WTC11 (cell line): ENCODE data around the gene AKT3. TPM values are rescaled to one million over a fixed set of nuclear protein-coding genes. Genes with fewer than 3 reads are reported as not detected.

Experiments
- ATAC-seq: fragments of 200-7000 bp; cut with Tn5 transposase; 2 replicates; pipeline ENCODE4 v1.10.0; 2021; ENCODE audit warnings: mild to moderate bottlenecking, moderate library complexity
- CTCF ChIA-PET: fragments of 300-600 bp; sonication (Branson Sonifier 250); formaldehyde crosslinking; loops from one replicate; lab custom pipeline; 2021; ENCODE audit warnings: antibody characterized with exemption; lab: Charles Lee
- POLR2A ChIA-PET: fragments of 350-600 bp; sonication (Branson Sonifier 250); formaldehyde crosslinking; loops from one replicate; lab custom pipeline; 2021; ENCODE audit warnings: antibody characterized with exemption; lab: Charles Lee
- DNase-seq: peaks from one replicate; pipeline ENCODE4 v3.0.0; 2021; ENCODE audit warnings: low spot score
- H3K27ac Mint-ChIP-seq: 2 replicates; pipeline ENCODE4 v1.8.0; 2021; ENCODE audit warnings: mixed read lengths
- H3K27me3 Mint-ChIP-seq: 2 replicates; pipeline ENCODE4 v1.8.0; 2021; ENCODE audit warnings: low read depth, mild to moderate bottlenecking, moderate library complexity, mixed read lengths
- H3K36me3 Mint-ChIP-seq: 2 replicates; pipeline ENCODE4 v1.8.0; 2021; ENCODE audit warnings: mixed read lengths
- H3K4me1 Mint-ChIP-seq: 2 replicates; pipeline ENCODE4 v1.8.0; 2022; ENCODE audit warnings: mixed read lengths
- H3K4me3 Mint-ChIP-seq: 2 replicates; pipeline ENCODE4 v1.8.0; 2021; ENCODE audit warnings: mild to moderate bottlenecking, moderate library complexity, mixed read lengths
- H3K9me3 Mint-ChIP-seq: 2 replicates; pipeline ENCODE4 v1.8.0; 2021; ENCODE audit warnings: mixed read lengths
- ATF1 ChIP-seq: sonication (generic); formaldehyde crosslinking; IDR thresholded peaks from 2 replicates; pipeline ENCODE4 v1.8.1; 2023; ENCODE audit warnings: mild to moderate bottlenecking, moderate library complexity, missing genetic modification reagents
- CREB1 ChIP-seq: sonication (generic); formaldehyde crosslinking; IDR thresholded peaks from 2 replicates; pipeline ENCODE4 v1.8.0; 2023; ENCODE audit warnings: mild to moderate bottlenecking, missing genetic modification reagents
- CREM ChIP-seq: sonication (generic); formaldehyde crosslinking; IDR thresholded peaks from 2 replicates; pipeline ENCODE4 v1.8.1; 2022; ENCODE audit warnings: mild to moderate bottlenecking, missing genetic modification reagents, moderate library complexity
- ELF4 ChIP-seq: sonication (generic); formaldehyde crosslinking; IDR thresholded peaks from 2 replicates; pipeline ENCODE4 v1.8.1; 2022; ENCODE audit warnings: low read depth, mild to moderate bottlenecking, moderate library complexity, missing genetic modification reagents
- FOXJ3 ChIP-seq: sonication (generic); formaldehyde crosslinking; IDR thresholded peaks from 2 replicates; pipeline ENCODE4 v1.9.0; 2021; ENCODE audit warnings: missing genetic modification reagents, mild to moderate bottlenecking, borderline replicate concordance
- FOXP1 ChIP-seq: sonication (generic); formaldehyde crosslinking; IDR thresholded peaks from 2 replicates; pipeline ENCODE4 v1.8.0; 2022; ENCODE audit warnings: missing genetic modification reagents, mild to moderate bottlenecking, moderate library complexity, borderline replicate concordance
- GABPB1 ChIP-seq: sonication (generic); formaldehyde crosslinking; IDR thresholded peaks from 2 replicates; pipeline ENCODE4 v1.8.1; 2023; ENCODE audit warnings: mild to moderate bottlenecking, missing genetic modification reagents
- GRHL2 ChIP-seq: fragments of 250-450 bp; sonication (Bioruptor Pico); IDR thresholded peaks from 2 replicates; pipeline ENCODE4 v1.8.0; 2022; ENCODE audit warnings: mild to moderate bottlenecking, moderate library complexity; ENCODE audit not compliant: insufficient replicate concordance, severe bottlenecking
- IRF2 ChIP-seq: sonication (generic); formaldehyde crosslinking; IDR thresholded peaks from 2 replicates; pipeline ENCODE4 v1.8.0; 2022; ENCODE audit warnings: low read depth, missing genetic modification reagents, borderline replicate concordance
- JUN ChIP-seq: sonication (generic); formaldehyde crosslinking; IDR thresholded peaks from 2 replicates; pipeline ENCODE4 v1.8.0; 2023; ENCODE audit warnings: mild to moderate bottlenecking, missing genetic modification reagents
- MXD4 ChIP-seq: fragments of 250-450 bp; sonication (Bioruptor Pico); IDR thresholded peaks from 2 replicates; pipeline ENCODE4 v1.8.0; 2021; ENCODE audit warnings: mild to moderate bottlenecking, moderate library complexity, borderline replicate concordance
- NFATC4 ChIP-seq: fragments of 250-450 bp; sonication (Bioruptor Pico); IDR thresholded peaks from 2 replicates; pipeline ENCODE4 v1.9.0; 2021; ENCODE audit warnings: mild to moderate bottlenecking
- OVOL2 ChIP-seq: fragments of 250-450 bp; sonication (Bioruptor Pico); IDR thresholded peaks from 2 replicates; pipeline ENCODE4 v1.9.0; 2021; ENCODE audit warnings: mild to moderate bottlenecking, borderline replicate concordance
- SMAD3 ChIP-seq: sonication (generic); formaldehyde crosslinking; IDR thresholded peaks from 2 replicates; pipeline ENCODE4 v1.8.0; 2022; ENCODE audit warnings: missing genetic modification reagents, mild to moderate bottlenecking, borderline replicate concordance
- SP1 ChIP-seq: sonication (generic); formaldehyde crosslinking; conservative IDR thresholded peaks from 2 replicates; pipeline ENCODE4 v1.8.1; 2022; ENCODE audit warnings: missing genetic modification reagents
- TCF7 ChIP-seq: sonication (generic); formaldehyde crosslinking; IDR thresholded peaks from 2 replicates; pipeline ENCODE4 v1.8.0; 2022; ENCODE audit warnings: mild to moderate bottlenecking, low read depth, missing genetic modification reagents, moderate library complexity
- TEAD4 ChIP-seq: sonication (generic); formaldehyde crosslinking; IDR thresholded peaks from 2 replicates; pipeline ENCODE4 v1.8.0; 2022; ENCODE audit warnings: mild to moderate bottlenecking, missing genetic modification reagents
- TP53 ChIP-seq: sonication (generic); formaldehyde crosslinking; IDR thresholded peaks from 2 replicates; pipeline ENCODE4 v1.8.1; 2023; ENCODE audit warnings: mild to moderate bottlenecking, missing genetic modification reagents
- ZBTB21 ChIP-seq: sonication (generic); formaldehyde crosslinking; IDR thresholded peaks from 2 replicates; pipeline ENCODE4 v1.8.1; 2023; ENCODE audit warnings: mild to moderate bottlenecking, missing genetic modification reagents, borderline replicate concordance
- ZBTB43 ChIP-seq: sonication (generic); formaldehyde crosslinking; IDR thresholded peaks from 2 replicates; pipeline ENCODE4 v1.8.1; 2023; ENCODE audit warnings: mild to moderate bottlenecking, missing genetic modification reagents
- ZNF121 ChIP-seq: sonication (generic); formaldehyde crosslinking; IDR thresholded peaks from 2 replicates; pipeline ENCODE4 v1.8.0; 2023; ENCODE audit warnings: missing genetic modification reagents
- ZNF263 ChIP-seq: sonication (generic); formaldehyde crosslinking; IDR thresholded peaks from 2 replicates; pipeline ENCODE4 v1.8.1; 2022; ENCODE audit warnings: low read depth, mild to moderate bottlenecking, moderate library complexity, missing genetic modification reagents
- ZNF317 ChIP-seq: sonication (generic); formaldehyde crosslinking; IDR thresholded peaks from 2 replicates; pipeline ENCODE4 v1.8.1; 2023; ENCODE audit warnings: low read depth, mild to moderate bottlenecking, moderate library complexity, missing genetic modification reagents, borderline replicate concordance
- ZNF396 ChIP-seq: fragments of 250-450 bp; sonication (Bioruptor Pico); IDR thresholded peaks from 2 replicates; pipeline ENCODE4 v1.8.0; 2021; ENCODE audit warnings: mild to moderate bottlenecking, moderate library complexity, borderline replicate concordance
- ZNF416 ChIP-seq: fragments of 250-450 bp; sonication (Bioruptor Pico); IDR thresholded peaks from 2 replicates; pipeline ENCODE4 v1.9.0; 2021; ENCODE audit warnings: mild to moderate bottlenecking, inconsistent platforms
- total RNA-seq: library from RNA; stranded (reverse); gene quantifications from 3 replicates; pipeline ENCODE4 v1.2.3, GENCODE V29; 2021
- TF ChIP-seq, protein P1 (sequence below): fragments of 250-450 bp; sonication (Bioruptor Pico); IDR thresholded peaks from 2 replicates; pipeline ENCODE4 v2.1.2; 2022; ENCODE audit warnings: mild to moderate bottlenecking, moderate library complexity
- TF ChIP-seq, protein P2 (sequence below): fragments of 250-450 bp; sonication (Bioruptor Pico); IDR thresholded peaks from 2 replicates; pipeline ENCODE4 v1.9.0; 2021; ENCODE audit warnings: mild to moderate bottlenecking, borderline replicate concordance

The AKT3 gene
- total RNA-seq, 1 experiment from 2014 or later: 38.5 TPM

DNA sequence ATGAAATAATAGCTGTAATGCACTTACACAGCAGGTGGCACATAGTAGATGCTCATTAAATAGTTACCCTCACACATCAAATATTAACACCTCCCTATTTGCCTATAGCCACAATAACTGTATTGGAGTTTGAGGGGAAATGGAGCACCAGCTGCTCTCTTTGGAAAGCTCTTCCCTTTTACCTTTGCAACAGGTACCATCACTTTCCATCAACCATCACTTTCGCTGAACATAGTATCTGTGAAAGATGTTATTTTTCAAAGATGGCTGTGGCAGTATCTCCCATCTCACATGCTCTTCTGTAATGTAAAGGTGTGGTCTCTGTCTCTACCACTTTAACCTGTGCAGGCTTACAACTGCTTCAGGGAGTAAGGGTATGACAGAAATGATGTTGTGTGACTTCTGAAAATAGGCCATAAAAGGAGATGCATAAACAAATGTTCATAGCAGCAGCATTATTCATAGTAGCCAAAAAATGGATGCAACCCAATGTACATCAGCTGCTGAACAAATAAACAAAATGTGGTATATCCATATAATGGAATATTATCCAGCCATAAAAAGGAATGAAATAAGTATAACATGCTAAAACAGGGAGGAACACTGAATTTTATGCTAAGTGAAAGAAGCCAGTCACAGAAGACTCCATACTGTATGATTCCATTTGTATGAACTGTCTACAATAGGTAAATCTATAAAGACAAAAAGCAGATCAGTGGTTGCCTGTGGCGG, 288.3 kb downstream of the AKT3 start (continued):
- TF ChIP-seq, protein P1, sequence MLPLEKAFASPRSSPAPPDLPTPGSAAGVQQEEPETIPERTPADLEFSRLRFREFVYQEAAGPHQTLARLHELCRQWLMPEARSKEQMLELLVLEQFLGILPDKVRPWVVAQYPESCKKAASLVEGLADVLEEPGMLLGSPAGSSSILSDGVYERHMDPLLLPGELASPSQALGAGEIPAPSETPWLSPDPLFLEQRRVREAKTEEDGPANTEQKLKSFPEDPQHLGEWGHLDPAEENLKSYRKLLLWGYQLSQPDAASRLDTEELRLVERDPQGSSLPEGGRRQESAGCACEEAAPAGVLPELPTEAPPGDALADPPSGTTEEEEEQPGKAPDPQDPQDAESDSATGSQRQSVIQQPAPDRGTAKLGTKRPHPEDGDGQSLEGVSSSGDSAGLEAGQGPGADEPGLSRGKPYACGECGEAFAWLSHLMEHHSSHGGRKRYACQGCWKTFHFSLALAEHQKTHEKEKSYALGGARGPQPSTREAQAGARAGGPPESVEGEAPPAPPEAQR (CRISPR knock-in tag): no peak
- no peak for TF ChIP-seq ZBTB21 (CRISPR knock-in tag)
- no peak for TF ChIP-seq ZNF263 (CRISPR knock-in tag)
- TF ChIP-seq SMAD3 (CRISPR knock-in tag): no peak
- no peak for TF ChIP-seq SP1 (CRISPR knock-in tag)
- TF ChIP-seq TP53 (CRISPR knock-in tag): no peak
- TF ChIP-seq ZBTB43: no peak
- TF ChIP-seq IRF2: no peak

GRCh38 chr1:243559575-243560162, 290.4 kb downstream of the AKT3 start:
- peaks cover 13% of the 10 kb centered on the region for H3K36me3 Mint-ChIP-seq
- H3K27ac Mint-ChIP-seq: peak overlapping the region; percentile 58; the same call in 1 of the 2 replicates
- ChIA-PET POLR2A (no interaction called here), CTCF (no interaction called here)
- DNase-seq (no peak), ATAC-seq (no peak)
- peaks cover 13% of the 10 kb centered on the region for H3K9me3 Mint-ChIP-seq
- no peak overlapping the region for H3K4me3 Mint-ChIP-seq
- TF ChIP-seq ZNF317 (CRISPR knock-in tag) (no peak), OVOL2 (no peak), CREM (no peak), NFATC4 (CRISPR knock-in tag) (no peak), MXD4 (CRISPR knock-in tag) (no peak)
- peaks cover 13% of the 10 kb centered on the region for H3K4me1 Mint-ChIP-seq
- H3K27me3 Mint-ChIP-seq: no peaks in the 10 kb centered on the region

DNA sequence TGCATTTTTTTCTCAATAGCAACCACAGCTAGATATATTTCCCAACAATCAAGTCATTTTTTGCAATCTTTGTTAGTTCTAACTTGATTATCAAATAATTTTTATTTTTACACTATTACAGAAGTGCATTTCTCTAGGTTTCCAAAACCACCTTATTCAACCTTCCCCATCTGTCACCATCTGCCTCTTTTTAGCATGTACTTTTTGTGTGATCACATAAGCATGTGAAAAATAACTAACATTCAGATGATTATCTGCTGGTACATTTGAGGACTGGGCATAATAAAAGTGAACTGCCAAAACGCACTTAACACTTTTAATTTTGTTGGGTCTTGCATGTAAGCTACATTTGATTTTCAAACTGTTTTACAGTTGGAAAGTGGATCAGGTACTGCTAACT, 291.5 kb downstream of the AKT3 start:
- CTCF ChIA-PET: no interaction called here
- DNase-seq (no peak), ATAC-seq (no peak)

GRCh38 chr1:243557866-243558265, 292.2 kb downstream of the AKT3 start:
- peaks cover 13% of the 10 kb centered on the region for H3K4me1 Mint-ChIP-seq
- no peak for DNase-seq
- no peaks in the 10 kb centered on the region for H3K27me3 Mint-ChIP-seq
- TF ChIP-seq ZNF121 (CRISPR knock-in tag) (no peak), FOXJ3 (CRISPR knock-in tag) (no peak), GABPB1 (no peak), ATF1 (CRISPR knock-in tag) (no peak), FOXP1 (no peak), TP53 (CRISPR knock-in tag) (no peak), TCF7 (CRISPR knock-in tag) (no peak), CREB1 (CRISPR knock-in tag) (no peak), JUN (no peak)
- TF ChIP-seq, protein P2, sequence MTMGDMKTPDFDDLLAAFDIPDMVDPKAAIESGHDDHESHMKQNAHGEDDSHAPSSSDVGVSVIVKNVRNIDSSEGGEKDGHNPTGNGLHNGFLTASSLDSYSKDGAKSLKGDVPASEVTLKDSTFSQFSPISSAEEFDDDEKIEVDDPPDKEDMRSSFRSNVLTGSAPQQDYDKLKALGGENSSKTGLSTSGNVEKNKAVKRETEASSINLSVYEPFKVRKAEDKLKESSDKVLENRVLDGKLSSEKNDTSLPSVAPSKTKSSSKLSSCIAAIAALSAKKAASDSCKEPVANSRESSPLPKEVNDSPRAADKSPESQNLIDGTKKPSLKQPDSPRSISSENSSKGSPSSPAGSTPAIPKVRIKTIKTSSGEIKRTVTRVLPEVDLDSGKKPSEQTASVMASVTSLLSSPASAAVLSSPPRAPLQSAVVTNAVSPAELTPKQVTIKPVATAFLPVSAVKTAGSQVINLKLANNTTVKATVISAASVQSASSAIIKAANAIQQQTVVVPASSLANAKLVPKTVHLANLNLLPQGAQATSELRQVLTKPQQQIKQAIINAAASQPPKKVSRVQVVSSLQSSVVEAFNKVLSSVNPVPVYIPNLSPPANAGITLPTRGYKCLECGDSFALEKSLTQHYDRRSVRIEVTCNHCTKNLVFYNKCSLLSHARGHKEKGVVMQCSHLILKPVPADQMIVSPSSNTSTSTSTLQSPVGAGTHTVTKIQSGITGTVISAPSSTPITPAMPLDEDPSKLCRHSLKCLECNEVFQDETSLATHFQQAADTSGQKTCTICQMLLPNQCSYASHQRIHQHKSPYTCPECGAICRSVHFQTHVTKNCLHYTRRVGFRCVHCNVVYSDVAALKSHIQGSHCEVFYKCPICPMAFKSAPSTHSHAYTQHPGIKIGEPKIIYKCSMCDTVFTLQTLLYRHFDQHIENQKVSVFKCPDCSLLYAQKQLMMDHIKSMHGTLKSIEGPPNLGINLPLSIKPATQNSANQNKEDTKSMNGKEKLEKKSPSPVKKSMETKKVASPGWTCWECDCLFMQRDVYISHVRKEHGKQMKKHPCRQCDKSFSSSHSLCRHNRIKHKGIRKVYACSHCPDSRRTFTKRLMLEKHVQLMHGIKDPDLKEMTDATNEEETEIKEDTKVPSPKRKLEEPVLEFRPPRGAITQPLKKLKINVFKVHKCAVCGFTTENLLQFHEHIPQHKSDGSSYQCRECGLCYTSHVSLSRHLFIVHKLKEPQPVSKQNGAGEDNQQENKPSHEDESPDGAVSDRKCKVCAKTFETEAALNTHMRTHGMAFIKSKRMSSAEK: no peak
- TF ChIP-seq, all 79 proteins: peak for 0
- peaks cover 13% of the 10 kb centered on the region for H3K9me3 Mint-ChIP-seq
- no peak for ATAC-seq
- ChIA-PET POLR2A (no interaction called here), CTCF (no interaction called here)
- H3K36me3 Mint-ChIP-seq: peaks cover 13% of the 10 kb centered on the region
- H3K4me3 Mint-ChIP-seq: no peak overlapping the region
- no peak overlapping the region for H3K27ac Mint-ChIP-seq

More for the DNA sequence above, 291.5 kb downstream of the AKT3 start:
- H3K27ac Mint-ChIP-seq: no peak overlapping the region
- POLR2A ChIA-PET: no interaction called here
- H3K9me3 Mint-ChIP-seq: peaks cover 13% of the 10 kb centered on the region
- H3K27me3 Mint-ChIP-seq: no peaks in the 10 kb centered on the region
- no peak overlapping the region for H3K4me3 Mint-ChIP-seq
- H3K36me3 Mint-ChIP-seq: peaks cover 13% of the 10 kb centered on the region
- H3K4me1 Mint-ChIP-seq: peaks cover 13% of the 10 kb centered on the region
- TF ChIP-seq ZNF396 (no peak), ELF4 (CRISPR knock-in tag) (no peak), MXD4 (CRISPR knock-in tag) (no peak), ZNF416 (CRISPR knock-in tag) (no peak), TEAD4 (no peak), GRHL2 (CRISPR knock-in tag) (no peak)
